ENCODE data around the gene SLC6A9.

The SLC6A9 gene

DNA sequence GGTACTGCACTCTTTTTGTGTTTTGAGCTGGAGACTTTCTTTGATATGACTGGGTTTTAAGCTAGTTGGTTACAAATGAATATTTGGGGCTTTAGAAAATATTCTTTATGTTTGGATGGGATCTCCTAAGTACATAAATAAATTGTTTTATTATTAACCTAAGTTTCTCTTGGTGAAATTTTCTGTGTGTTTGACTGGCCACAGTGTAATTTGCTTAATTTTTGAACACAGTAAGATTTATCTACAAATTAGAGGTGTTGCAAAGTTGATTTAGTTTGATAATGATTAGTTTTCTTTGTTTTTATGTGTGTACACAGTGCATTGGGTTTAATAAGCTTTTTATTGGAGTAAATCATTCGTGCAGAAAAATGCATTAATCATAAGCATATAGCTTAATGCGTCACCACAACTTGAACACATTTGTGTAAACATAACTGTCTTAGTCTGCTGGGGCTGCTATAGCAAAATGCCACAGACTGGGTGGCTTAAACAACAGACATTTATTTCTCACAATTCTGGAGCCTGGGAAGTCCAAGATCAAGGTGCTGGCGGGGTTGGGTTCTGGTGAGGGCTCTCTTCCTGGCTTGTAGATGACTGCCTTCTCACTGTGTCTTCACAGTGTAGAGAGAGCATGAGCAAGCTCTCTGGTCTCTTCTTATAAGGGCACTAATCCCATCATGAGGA lies 17.4 kb upstream of the SLC6A9 start:
- DNase-seq = no peak

DNA sequence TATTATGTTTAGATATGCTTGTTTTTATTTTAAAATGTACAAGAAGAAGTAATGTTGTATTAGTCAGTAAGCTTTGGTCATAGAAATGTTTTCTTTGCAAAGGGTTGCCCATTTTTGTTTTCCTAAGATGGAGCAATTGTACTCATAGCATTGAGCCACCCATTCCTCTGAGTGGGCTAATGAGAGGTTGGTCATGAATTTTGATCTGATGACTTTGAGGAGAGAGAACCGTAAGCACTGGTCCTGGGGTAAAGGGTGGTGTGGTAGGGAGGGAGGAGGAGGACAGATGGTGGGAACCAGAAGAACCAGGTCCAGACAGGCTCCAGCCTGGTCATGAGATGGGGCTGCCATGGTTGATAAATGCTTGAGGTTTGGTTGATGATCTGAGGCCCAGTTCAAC lies 15.9 kb upstream of the SLC6A9 start:
- DNase-seq = no peak

GRCh38 chr1:44045064-44045463 lies 13.8 kb upstream of the SLC6A9 start:
- no peak for DNase-seq

DNA sequence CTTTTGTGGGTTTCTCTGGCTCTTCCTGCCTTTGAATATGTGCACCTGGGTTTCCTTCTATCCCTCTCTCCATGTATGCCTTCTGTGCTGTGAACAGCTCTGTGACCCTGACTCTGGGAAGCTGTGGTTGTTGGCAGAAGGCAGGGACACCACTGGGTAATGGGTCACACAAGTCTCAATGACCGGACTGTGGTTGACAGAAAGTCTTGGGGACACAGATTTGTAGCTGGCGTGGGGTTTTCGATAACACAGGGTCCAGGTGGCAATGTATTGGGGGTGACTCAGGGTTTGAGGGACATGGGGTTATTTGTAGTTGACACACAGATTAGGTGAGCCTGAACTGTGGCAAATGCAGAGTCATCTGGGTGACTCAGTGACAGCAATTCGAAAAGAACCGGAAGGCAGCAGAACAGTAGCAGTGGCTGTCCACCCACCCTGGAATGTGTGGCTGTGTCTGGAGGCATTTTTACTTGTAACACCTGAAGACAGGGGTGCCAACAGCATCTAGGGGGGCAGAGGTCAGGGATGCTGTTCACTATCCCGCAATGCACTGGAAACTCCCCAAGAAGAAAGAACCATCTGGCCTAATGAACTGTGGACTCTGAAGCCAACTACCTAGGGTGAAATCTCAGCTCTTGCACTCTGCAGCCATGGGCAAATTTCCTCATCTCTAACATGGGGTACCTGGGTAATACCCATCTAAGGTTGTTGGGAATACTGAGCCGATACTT lies 13.0 kb upstream of the SLC6A9 start:
- DNase-seq = no peak

GRCh38 chr1:44043176-44044070 lies 12.2 kb upstream of the SLC6A9 start:
- no peak for DNase-seq

- DNase-seq = no peak
These were observed 9.6 kb upstream of the SLC6A9 start for GRCh38 chr1:44040846-44041245.

DNA sequence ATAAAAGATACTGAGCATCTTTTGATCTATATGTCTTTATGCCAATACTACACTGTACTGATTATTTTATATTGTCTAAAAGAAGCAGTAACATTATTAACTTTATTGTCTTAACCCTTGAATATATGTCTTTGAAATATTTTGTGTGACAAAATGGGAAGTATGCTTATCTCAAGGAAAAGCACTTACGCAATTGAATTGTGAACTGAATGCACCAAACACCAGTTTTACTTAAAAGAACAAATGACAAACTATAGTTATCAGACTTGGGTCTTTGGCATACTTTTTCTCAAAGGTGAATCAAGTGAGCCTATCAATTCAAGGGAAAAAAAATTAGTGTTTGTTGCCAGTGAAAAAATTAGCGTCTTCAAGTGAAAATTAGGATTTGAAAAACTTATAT lies 9.2 kb upstream of the SLC6A9 start:
- DNase-seq = no peak

- DNase-seq = no peak
These were observed 7.8 kb upstream of the SLC6A9 start for GRCh38 chr1:44038876-44039657.

- DNase-seq = no peak
These were observed 5.9 kb upstream of the SLC6A9 start for GRCh38 chr1:44037154-44037553.

DNA sequence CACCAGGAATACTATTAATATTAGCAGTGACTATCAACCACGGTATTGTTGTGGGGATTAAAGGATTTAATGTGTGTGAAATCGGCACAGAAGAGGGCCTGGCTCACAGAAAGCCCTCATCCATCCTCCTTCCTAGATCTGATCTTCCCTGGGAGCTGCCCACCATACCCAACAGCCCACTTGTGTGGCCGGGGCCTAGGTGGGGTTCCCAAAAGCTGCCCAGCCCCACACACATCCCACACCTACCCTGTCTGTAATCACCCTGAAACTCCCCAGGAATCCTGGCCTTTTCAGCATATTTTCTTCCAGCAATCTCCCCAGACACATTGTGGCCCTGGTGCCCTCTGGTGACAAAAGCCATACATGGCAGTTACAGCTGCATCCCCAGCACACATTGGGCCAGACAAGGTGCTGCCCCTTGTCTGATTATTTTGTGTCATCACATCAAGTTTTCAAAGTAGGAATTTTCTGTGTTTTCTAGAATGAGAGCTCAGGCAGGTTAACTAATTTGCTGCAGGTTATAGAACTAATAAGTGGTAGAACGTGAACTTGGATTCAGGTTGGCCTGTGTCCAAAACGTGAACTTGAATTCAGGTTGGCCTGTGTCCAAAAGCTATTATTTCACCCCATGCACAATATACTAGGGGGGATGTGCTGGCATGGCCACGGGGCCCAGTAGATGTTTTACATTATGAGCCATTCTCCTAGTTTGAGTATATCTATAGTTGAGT lies 5.3 kb upstream of the SLC6A9 start:
- DNase-seq = peak in 42 of 51 donors; percentile 18 to 85 (median 58)

GRCh38 chr1:44035726-44036408 lies 4.6 kb upstream of the SLC6A9 start:
- DNase-seq = peak in 4 of 51 donors; percentile 16 to 41 (median 22)

DNA sequence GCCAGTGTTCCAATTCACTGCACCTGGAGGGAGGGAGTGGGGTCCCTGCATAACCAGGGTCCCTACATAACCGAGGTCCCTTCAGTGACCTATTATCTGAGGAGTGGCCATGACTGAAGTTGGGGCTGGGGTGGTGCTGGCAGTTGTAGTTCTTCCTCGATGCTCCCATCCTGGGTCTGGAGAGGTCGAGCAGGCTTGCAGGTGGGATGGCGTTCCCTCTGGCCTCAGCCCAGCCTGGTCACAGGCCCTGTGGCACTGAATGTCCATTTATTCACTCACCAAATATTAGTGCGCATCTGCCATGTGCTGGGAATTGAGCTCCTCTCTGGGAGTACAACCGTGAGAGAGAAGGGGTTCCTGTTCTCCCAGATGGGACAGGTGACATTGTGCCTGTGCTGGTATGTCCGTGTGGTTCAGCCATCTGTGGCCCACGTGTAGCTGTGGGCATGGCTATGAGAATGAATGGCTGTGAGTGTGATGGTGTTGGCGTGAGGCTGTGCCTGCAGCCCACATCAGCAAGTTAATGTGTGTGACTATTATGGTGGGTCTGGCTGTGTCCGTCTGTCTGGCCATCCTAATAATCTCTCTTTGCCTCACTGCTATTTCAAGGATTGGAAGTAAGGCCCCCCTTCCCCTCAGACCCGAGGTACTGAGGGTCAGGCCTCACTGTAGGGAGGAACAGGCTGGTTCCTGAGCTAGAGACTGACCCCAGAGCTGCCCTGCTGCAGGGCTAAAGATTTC lies 3.9 kb upstream of the SLC6A9 start:
- DNase-seq = no peak

DNA sequence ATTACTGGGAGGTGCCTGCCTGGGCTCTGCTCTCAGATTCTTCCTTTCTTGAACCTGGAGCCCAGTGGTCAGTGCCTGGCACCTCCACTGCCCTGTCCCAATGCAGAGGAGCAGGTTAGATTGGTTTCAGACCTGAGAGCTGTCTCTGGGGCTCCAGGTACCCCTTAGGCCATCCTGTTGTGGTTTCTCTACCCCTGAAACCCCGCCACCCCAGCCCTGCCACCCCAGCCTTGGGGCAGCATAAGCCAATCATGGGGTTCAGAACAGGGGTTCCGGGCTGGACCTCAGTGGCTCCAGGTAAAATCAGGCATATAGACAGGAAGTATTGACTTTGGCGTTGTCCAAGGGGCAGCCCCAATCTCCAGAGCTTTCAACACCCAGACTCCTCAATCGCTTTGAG lies 3.2 kb upstream of the SLC6A9 start:
- no peak for DNase-seq

DNA sequence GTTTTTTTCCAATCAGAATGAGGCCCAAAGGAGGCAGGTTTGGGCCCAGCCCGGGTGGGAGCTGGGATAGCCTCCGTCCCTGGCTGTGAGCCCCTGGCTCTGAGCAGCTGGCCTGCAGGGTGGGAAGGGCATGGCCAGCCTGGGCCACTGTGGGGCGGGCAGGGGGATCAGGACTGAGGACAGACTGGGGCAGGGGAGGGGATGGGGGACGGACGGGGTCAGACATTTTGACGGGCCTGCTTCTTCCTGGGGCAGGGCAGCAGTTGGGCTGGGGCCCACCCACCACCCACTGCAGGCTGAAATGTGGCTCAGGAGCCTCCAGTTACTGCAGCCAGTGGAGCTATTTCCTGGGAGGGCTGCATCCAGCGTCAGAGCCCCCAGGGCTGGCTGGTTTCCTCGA lies 2.5 kb upstream of the SLC6A9 start:
- peak in 1 of 51 donors; percentile 11 for DNase-seq

DNA sequence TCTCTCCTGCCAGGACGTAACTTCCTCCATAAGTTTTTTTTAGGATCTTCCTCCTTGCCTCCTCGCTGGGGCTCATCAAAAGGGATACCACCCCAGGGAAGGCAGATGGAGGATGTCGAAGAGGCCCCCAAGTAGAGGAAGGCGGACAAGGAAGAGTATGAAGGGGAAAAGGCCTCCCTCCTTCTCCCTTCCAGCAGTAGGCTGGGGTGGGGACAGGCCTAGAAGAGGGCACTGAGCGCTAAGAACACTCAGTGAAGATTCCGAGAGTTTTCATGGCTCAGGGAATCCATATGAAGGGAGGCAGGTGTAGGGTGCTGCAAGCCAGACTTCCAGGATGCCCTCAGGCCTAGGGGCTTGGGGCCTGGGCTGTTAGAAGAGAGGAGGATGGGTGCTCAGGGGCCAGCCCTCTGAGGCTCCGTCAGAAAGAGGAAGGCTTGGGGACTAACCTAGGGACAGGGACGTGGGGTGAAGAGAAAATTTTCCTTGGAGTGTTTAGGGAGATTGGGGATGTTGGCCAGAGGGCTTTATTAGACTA lies 1.8 kb upstream of the SLC6A9 start:
- no peak for DNase-seq

GRCh38 chr1:44032170-44032790 lies 1.0 kb upstream of the SLC6A9 start:
- no peak for DNase-seq

DNA sequence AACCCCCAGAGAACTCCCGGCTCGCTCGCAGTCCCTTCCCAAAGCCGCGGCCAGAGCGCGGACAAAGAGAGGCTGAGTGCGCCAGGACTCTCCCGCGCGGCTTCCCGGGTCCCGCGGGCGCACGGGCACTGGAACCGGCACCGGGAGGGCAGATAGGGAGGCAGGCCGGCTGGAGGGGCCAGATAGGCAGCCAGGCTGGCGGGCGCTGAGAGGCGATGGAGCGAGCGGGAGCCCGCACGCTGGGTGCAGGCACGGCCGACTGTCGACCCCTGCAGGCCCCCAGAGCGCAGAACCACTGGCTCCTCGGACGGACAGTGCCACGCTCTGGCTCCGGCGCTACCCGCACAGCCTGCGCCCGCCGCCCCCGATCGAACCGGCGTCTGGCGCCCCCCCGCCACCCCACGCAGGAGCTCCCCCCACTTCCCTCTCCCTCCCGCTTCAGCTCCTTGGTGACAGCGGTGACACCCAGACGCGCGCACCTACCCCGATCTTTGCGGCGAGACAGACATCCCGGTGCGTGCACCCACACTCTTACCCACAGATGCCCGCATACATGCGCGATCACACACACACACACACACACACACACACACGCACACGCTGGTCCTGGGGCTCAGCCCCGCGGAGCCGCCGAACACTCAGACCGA lies 534 bp downstream of the SLC6A9 start:
- peak in 42 of 51 donors; percentile 33 to 87 (median 72) for DNase-seq
